Measurements from ENCODE around the gene PRSS48. TPM values are rescaled to one million over a fixed set of nuclear protein-coding genes. Genes with fewer than 3 reads are reported as not detected.

The PRSS48 gene
- total and polyA plus RNA-seq, 2 of the 4 experiments (the other 2 are of a cell fraction) = not detected

- dilution Hi-C loops (cut with HindIII; ENCODE audit: low sequenced_read_pairs, unreplicated experiment) (no loop called here), intact Hi-C loops (cut with micrococcal nuclease) (no loop called here), in situ Hi-C loops (cut with MboI; ENCODE audit: low sequenced_read_pairs) (no loop called here)
- H3K18ac ChIP-seq (ENCODE audit: low read depth, low read length) = no peak overlapping the region
- no peak overlapping the region for H2BK120ac ChIP-seq (ENCODE audit: low read depth, low read length)
- H3K4ac ChIP-seq (ENCODE audit: low read depth, low read length) = no peak overlapping the region
- no peaks in the 10 kb centered on the region for H3K36me3 ChIP-seq (ENCODE audit: control insufficient read depth, insufficient read depth, low read length)
- H2BK5ac ChIP-seq (ENCODE audit: low read depth, low read length, poor library complexity, severe bottlenecking) = no peak overlapping the region
- no peak overlapping the region for H4K5ac ChIP-seq (ENCODE audit: low read depth, low read length)
- TF ChIP-seq MXI1 (IDR thresholded peaks at IDR 0.05; ENCODE audit: borderline replicate concordance, low read depth, low read length) = no peak
- TF ChIP-seq CHD1 (IDR thresholded peaks at IDR 0.05; ENCODE audit: low read depth, low read length) = no peak
- no peak for TF ChIP-seq CEBPB (IDR thresholded peaks at IDR 0.05; ENCODE audit: low read depth, low read length)
- no peak for TF ChIP-seq BHLHE40 (IDR thresholded peaks at IDR 0.05; ENCODE audit: low read depth, low read length)
- no peak for TF ChIP-seq RFX5 (IDR thresholded peaks at IDR 0.05; ENCODE audit: low read depth, low read length)
- TF ChIP-seq MAFK (IDR thresholded peaks at IDR 0.05; ENCODE audit: low read depth, low read length) = no peak
- no peak for TF ChIP-seq NFE2L2 (IDR thresholded peaks at IDR 0.05; ENCODE audit: low read depth, low read length)
- TF ChIP-seq MAZ (IDR thresholded peaks at IDR 0.05; ENCODE audit: borderline replicate concordance, low read depth, low read length) = no peak
- no peak for TF ChIP-seq RAD21 (IDR thresholded peaks at IDR 0.05; ENCODE audit: low read length)
- TF ChIP-seq POLR2A (IDR thresholded peaks at IDR 0.05; ENCODE audit: low read depth, low read length) = no peak
- no peak for TF ChIP-seq RCOR1 (IDR thresholded peaks at IDR 0.05; ENCODE audit: insufficient replicate concordance, low read length)
- no peak for TF ChIP-seq ELK1 (IDR thresholded peaks at IDR 0.05; ENCODE audit: borderline replicate concordance, low read depth, low read length)
- TF ChIP-seq CTCF (conservative IDR thresholded peaks at IDR 0.05; ENCODE audit: low read depth, low read length) = no peak
- TF ChIP-seq SMC3 (IDR thresholded peaks at IDR 0.05; ENCODE audit: low read depth, low read length) = no peak
- TF ChIP-seq FOS (IDR thresholded peaks at IDR 0.05; ENCODE audit: low read depth, low read length) = no peak
- no peak for TF ChIP-seq USF2 (IDR thresholded peaks at IDR 0.05; ENCODE audit: low read depth, low read length)
- no peak for ATAC-seq (ENCODE audit: low read depth)
- POLR2A ChIA-PET (ENCODE audit: unreplicated experiment) = no interaction called here
- no peak overlapping the region for H3K9ac ChIP-seq (ENCODE audit: low read depth, low read length)
- H3K79me1 ChIP-seq (ENCODE audit: low read depth in 1 of 2, low read length in 2 of 2) = no peaks in the 10 kb centered on the region; a peak in 1 of 4 replicates
- no peak overlapping the region for H2AK9ac ChIP-seq (replicated peaks; ENCODE audit: low read depth, low read length, poor library complexity)
- H4K20me1 ChIP-seq (ENCODE audit: insufficient read depth, low read length) = no peaks in the 10 kb centered on the region
- no peak overlapping the region for H2BK20ac ChIP-seq (ENCODE audit: low read depth, low read length)
- H3K23ac ChIP-seq (ENCODE audit: low read depth, low read length) = no peak overlapping the region
- BruUV-seq (replicated peaks) = no TSS peak
- no peaks in the 10 kb centered on the region for H3K27me3 ChIP-seq (ENCODE audit: control insufficient read depth, insufficient read depth, low read length)
- H2AK5ac ChIP-seq (ENCODE audit: low read depth, low read length) = no peak overlapping the region
- H3K9me3 ChIP-seq (ENCODE audit: control insufficient read depth, insufficient read depth, low read length) = no peaks in the 10 kb centered on the region
- CTCF ChIA-PET = interaction anchor here (1.1 kb wide), 1 partner anchor 9 kb away, joined by 4 read pairs; no protein-coding TSS in a partner anchor
- H4K91ac ChIP-seq (ENCODE audit: insufficient read depth, low read depth, low read length) = no peak overlapping the region
- H3K56ac ChIP-seq (ENCODE audit: extremely low read depth, insufficient read depth, low read length) = no peak overlapping the region
- no peak overlapping the region for H3K27ac ChIP-seq (ENCODE audit: insufficient read depth, low read length)
- H3K14ac ChIP-seq (replicated peaks; ENCODE audit: low read depth, low read length) = no peak overlapping the region
- no peak overlapping the region for H2AFZ ChIP-seq (replicated peaks; ENCODE audit: low read length, poor library complexity)
- H4K8ac ChIP-seq (ENCODE audit: low read depth in 2 of 2, low read length in 2 of 2) = no peak overlapping the region
- no peak overlapping the region for H3K4me3 ChIP-seq (ENCODE audit: insufficient read depth, low read depth, low read length)
- 0 out of 2 replicates have a peak, but pooled peaks cover under 1% of the 10 kb centered on the region for H3K9me1 ChIP-seq (ENCODE audit: insufficient read depth, low read length)
- H3K4me1 ChIP-seq (ENCODE audit: control insufficient read depth, insufficient read depth, low read length) = 0 out of 2 replicates have a peak, but pooled peaks cover 1% of the 10 kb centered on the region
- no peak overlapping the region for H3K4me2 ChIP-seq (ENCODE audit: low read depth, low read length)
- H2BK15ac ChIP-seq (ENCODE audit: low read depth, low read length) = no peak overlapping the region
- WGBS, 2 experiments (ENCODE audit: extremely low coverage in 2 of 2, insufficient read length in 1 of 2) = no CpG with 5 or more reads among the region's 4 CpGs
- DNase-seq = no peak
Measured at GRCh38 chr4:151284534-151285245, 7.7 kb downstream of the PRSS48 start.

All from IMR-90 (cell line).